WTC11 (cell line): ENCODE data around the gene PROCA1. TPM values are rescaled to one million over a fixed set of nuclear protein-coding genes. Genes with fewer than 3 reads are reported as not detected.

Experiments used
- ATAC-seq: fragments of 200-7000 bp; cut with Tn5 transposase; 2 replicates; pipeline ENCODE4 v1.10.0; 2021; ENCODE audit warnings: mild to moderate bottlenecking, moderate library complexity
- CTCF ChIA-PET: fragments of 300-600 bp; sonication (Branson Sonifier 250); formaldehyde crosslinking; loops from one replicate; lab custom pipeline; 2021; ENCODE audit warnings: antibody characterized with exemption; lab: Charles Lee
- POLR2A ChIA-PET: fragments of 350-600 bp; sonication (Branson Sonifier 250); formaldehyde crosslinking; loops from one replicate; lab custom pipeline; 2021; ENCODE audit warnings: antibody characterized with exemption; lab: Charles Lee
- DNase-seq: peaks from one replicate; pipeline ENCODE4 v3.0.0; 2021; ENCODE audit warnings: low spot score
- H3K27ac Mint-ChIP-seq: 2 replicates; pipeline ENCODE4 v1.8.0; 2021; ENCODE audit warnings: mixed read lengths
- H3K27me3 Mint-ChIP-seq: 2 replicates; pipeline ENCODE4 v1.8.0; 2021; ENCODE audit warnings: low read depth, mild to moderate bottlenecking, moderate library complexity, mixed read lengths
- H3K36me3 Mint-ChIP-seq: 2 replicates; pipeline ENCODE4 v1.8.0; 2021; ENCODE audit warnings: mixed read lengths
- H3K4me1 Mint-ChIP-seq: 2 replicates; pipeline ENCODE4 v1.8.0; 2022; ENCODE audit warnings: mixed read lengths
- H3K4me3 Mint-ChIP-seq: 2 replicates; pipeline ENCODE4 v1.8.0; 2021; ENCODE audit warnings: mild to moderate bottlenecking, moderate library complexity, mixed read lengths
- H3K9me3 Mint-ChIP-seq: 2 replicates; pipeline ENCODE4 v1.8.0; 2021; ENCODE audit warnings: mixed read lengths
- CREB1 ChIP-seq: sonication (generic); formaldehyde crosslinking; IDR thresholded peaks from 2 replicates; pipeline ENCODE4 v1.8.0; 2023; ENCODE audit warnings: mild to moderate bottlenecking, missing genetic modification reagents
- CREM ChIP-seq: sonication (generic); formaldehyde crosslinking; IDR thresholded peaks from 2 replicates; pipeline ENCODE4 v1.8.1; 2022; ENCODE audit warnings: mild to moderate bottlenecking, missing genetic modification reagents, moderate library complexity
- ELF4 ChIP-seq: sonication (generic); formaldehyde crosslinking; IDR thresholded peaks from 2 replicates; pipeline ENCODE4 v1.8.1; 2022; ENCODE audit warnings: low read depth, mild to moderate bottlenecking, moderate library complexity, missing genetic modification reagents
- FOXP1 ChIP-seq: sonication (generic); formaldehyde crosslinking; IDR thresholded peaks from 2 replicates; pipeline ENCODE4 v1.8.0; 2022; ENCODE audit warnings: missing genetic modification reagents, mild to moderate bottlenecking, moderate library complexity, borderline replicate concordance
- NFE2L1 ChIP-seq: sonication (generic); formaldehyde crosslinking; IDR thresholded peaks from 2 replicates; pipeline ENCODE4 v1.8.1; 2023; ENCODE audit warnings: missing genetic modification reagents
- NFYB ChIP-seq: sonication (generic); formaldehyde crosslinking; conservative IDR thresholded peaks from 2 replicates; pipeline ENCODE4 v1.8.0; 2022; ENCODE audit warnings: low read depth, missing genetic modification reagents
- RORB ChIP-seq: fragments of 250-450 bp; sonication (Bioruptor Pico); IDR thresholded peaks from 2 replicates; pipeline ENCODE4 v1.9.0; 2021; ENCODE audit warnings: mild to moderate bottlenecking
- SMAD4 ChIP-seq: sonication (generic); formaldehyde crosslinking; IDR thresholded peaks from 2 replicates; pipeline ENCODE4 v1.8.0; 2022; ENCODE audit warnings: mild to moderate bottlenecking, missing genetic modification reagents
- SP1 ChIP-seq: sonication (generic); formaldehyde crosslinking; conservative IDR thresholded peaks from 2 replicates; pipeline ENCODE4 v1.8.1; 2022; ENCODE audit warnings: missing genetic modification reagents
- TEAD4 ChIP-seq: sonication (generic); formaldehyde crosslinking; IDR thresholded peaks from 2 replicates; pipeline ENCODE4 v1.8.0; 2022; ENCODE audit warnings: mild to moderate bottlenecking, missing genetic modification reagents
- ZNF317 ChIP-seq: sonication (generic); formaldehyde crosslinking; IDR thresholded peaks from 2 replicates; pipeline ENCODE4 v1.8.1; 2023; ENCODE audit warnings: low read depth, mild to moderate bottlenecking, moderate library complexity, missing genetic modification reagents, borderline replicate concordance
- total RNA-seq: library from RNA; stranded (reverse); gene quantifications from 3 replicates; pipeline ENCODE4 v1.2.3, GENCODE V29; 2021
- TF ChIP-seq, protein P1 (sequence below): sonication (generic); formaldehyde crosslinking; IDR thresholded peaks from 2 replicates; pipeline ENCODE4 v1.8.0; 2023; ENCODE audit warnings: missing genetic modification reagents, mild to moderate bottlenecking, borderline replicate concordance
- TF ChIP-seq, protein P2 (sequence below): sonication (generic); formaldehyde crosslinking; IDR thresholded peaks from 2 replicates; pipeline ENCODE4 v1.8.1; 2023; ENCODE audit warnings: mild to moderate bottlenecking, moderate library complexity, missing genetic modification reagents
- TF ChIP-seq, protein P3 (sequence below): sonication (generic); formaldehyde crosslinking; IDR thresholded peaks from 2 replicates; pipeline ENCODE4 v1.8.0; 2022; ENCODE audit warnings: mild to moderate bottlenecking, missing genetic modification reagents
- TF ChIP-seq, protein P4 (sequence below): sonication (generic); formaldehyde crosslinking; IDR thresholded peaks from 2 replicates; pipeline ENCODE4 v1.8.0; 2022; ENCODE audit warnings: mild to moderate bottlenecking, missing genetic modification reagents
- TF ChIP-seq, protein P5 (sequence below): sonication (generic); formaldehyde crosslinking; IDR thresholded peaks from 2 replicates; pipeline ENCODE4 v1.8.1; 2023; ENCODE audit warnings: mild to moderate bottlenecking, missing genetic modification reagents, borderline replicate concordance

Gene PROCA1
- total RNA-seq, 1 experiment from 2014 or later = 28.4 TPM

DNA sequence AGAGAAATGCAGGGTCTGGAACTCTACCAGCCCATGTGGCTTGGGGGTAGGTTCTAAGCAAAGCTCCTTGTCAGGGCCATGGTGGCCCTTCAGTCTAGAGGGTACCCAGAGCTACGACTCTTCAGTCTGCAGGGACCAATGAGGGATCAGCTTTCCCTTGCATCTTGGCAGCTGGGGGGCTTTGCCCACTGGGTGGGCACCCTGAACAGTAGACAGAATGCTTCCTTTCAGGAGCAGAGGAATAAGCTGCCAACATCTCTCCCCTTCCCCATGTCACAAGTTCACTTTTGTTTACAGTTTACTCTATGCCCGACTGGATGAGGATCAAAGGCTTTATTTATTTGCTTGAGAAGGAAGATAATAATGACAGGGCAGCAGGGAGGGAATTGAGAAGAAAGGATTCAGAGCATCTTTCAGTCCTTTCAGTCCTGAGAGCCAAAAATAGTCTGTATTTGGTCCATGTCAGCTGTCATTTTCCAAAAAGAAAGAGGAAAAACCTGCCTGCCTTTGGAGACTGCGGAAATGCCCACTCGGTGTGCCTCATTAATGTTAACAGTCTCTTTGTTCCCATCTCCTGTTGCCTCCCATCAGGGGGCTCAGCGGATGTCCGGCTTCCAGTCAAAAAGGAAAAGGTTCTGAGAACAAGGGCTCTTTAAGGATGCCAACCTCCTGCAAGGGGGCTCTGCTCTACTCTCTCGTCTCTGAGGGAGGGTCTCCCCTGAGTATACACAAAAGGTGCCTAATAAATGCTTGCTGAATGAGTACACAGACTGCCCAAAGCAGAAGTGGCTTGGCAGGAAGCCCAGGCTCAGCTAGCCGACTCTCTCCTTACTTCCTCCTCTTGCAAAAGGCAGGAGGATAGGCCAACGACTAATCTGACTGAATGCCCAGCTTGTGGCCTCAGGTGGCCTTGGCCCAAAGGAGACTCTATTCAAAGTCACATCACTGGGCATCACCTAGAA, 49.2 kb upstream of the PROCA1 start (continued):
- TF ChIP-seq ZNF317 (CRISPR knock-in tag) = peak; percentile 32; the same call in 1 of the 2 replicates
- TF ChIP-seq CREM (CRISPR knock-in tag) = 0 out of 2 replicates have a peak, but pooled peaks have one; percentile 48
- TF ChIP-seq CREB1 (CRISPR knock-in tag) = 0 out of 2 replicates have a peak, but pooled peaks have one; percentile 13
- TF ChIP-seq, protein P1, sequence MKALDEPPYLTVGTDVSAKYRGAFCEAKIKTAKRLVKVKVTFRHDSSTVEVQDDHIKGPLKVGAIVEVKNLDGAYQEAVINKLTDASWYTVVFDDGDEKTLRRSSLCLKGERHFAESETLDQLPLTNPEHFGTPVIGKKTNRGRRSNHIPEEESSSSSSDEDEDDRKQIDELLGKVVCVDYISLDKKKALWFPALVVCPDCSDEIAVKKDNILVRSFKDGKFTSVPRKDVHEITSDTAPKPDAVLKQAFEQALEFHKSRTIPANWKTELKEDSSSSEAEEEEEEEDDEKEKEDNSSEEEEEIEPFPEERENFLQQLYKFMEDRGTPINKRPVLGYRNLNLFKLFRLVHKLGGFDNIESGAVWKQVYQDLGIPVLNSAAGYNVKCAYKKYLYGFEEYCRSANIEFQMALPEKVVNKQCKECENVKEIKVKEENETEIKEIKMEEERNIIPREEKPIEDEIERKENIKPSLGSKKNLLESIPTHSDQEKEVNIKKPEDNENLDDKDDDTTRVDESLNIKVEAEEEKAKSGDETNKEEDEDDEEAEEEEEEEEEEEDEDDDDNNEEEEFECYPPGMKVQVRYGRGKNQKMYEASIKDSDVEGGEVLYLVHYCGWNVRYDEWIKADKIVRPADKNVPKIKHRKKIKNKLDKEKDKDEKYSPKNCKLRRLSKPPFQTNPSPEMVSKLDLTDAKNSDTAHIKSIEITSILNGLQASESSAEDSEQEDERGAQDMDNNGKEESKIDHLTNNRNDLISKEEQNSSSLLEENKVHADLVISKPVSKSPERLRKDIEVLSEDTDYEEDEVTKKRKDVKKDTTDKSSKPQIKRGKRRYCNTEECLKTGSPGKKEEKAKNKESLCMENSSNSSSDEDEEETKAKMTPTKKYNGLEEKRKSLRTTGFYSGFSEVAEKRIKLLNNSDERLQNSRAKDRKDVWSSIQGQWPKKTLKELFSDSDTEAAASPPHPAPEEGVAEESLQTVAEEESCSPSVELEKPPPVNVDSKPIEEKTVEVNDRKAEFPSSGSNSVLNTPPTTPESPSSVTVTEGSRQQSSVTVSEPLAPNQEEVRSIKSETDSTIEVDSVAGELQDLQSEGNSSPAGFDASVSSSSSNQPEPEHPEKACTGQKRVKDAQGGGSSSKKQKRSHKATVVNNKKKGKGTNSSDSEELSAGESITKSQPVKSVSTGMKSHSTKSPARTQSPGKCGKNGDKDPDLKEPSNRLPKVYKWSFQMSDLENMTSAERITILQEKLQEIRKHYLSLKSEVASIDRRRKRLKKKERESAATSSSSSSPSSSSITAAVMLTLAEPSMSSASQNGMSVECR (CRISPR knock-in tag) = peak; percentile 18; the same call in 1 of the 2 replicates
- TF ChIP-seq ELF4 (CRISPR knock-in tag) = no peak
- TF ChIP-seq, protein P2, sequence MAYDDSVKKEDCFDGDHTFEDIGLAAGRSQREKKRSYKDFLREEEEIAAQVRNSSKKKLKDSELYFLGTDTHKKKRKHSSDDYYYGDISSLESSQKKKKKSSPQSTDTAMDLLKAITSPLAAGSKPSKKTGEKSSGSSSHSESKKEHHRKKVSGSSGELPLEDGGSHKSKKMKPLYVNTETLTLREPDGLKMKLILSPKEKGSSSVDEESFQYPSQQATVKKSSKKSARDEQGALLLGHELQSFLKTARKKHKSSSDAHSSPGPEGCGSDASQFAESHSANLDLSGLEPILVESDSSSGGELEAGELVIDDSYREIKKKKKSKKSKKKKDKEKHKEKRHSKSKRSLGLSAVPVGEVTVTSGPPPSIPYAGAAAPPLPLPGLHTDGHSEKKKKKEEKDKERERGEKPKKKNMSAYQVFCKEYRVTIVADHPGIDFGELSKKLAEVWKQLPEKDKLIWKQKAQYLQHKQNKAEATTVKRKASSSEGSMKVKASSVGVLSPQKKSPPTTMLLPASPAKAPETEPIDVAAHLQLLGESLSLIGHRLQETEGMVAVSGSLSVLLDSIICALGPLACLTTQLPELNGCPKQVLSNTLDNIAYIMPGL (CRISPR knock-in tag) = 0 out of 2 replicates have a peak, but pooled peaks have one; percentile 41
- TF ChIP-seq, protein P3, sequence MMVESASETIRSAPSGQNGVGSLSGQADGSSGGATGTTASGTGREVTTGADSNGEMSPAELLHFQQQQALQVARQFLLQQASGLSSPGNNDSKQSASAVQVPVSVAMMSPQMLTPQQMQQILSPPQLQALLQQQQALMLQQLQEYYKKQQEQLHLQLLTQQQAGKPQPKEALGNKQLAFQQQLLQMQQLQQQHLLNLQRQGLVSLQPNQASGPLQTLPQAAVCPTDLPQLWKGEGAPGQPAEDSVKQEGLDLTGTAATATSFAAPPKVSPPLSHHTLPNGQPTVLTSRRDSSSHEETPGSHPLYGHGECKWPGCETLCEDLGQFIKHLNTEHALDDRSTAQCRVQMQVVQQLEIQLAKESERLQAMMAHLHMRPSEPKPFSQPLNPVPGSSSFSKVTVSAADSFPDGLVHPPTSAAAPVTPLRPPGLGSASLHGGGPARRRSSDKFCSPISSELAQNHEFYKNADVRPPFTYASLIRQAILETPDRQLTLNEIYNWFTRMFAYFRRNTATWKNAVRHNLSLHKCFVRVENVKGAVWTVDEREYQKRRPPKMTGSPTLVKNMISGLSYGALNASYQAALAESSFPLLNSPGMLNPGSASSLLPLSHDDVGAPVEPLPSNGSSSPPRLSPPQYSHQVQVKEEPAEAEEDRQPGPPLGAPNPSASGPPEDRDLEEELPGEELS (CRISPR knock-in tag) = peak; percentile 10; the same call in 1 of the 2 replicates

DNA sequence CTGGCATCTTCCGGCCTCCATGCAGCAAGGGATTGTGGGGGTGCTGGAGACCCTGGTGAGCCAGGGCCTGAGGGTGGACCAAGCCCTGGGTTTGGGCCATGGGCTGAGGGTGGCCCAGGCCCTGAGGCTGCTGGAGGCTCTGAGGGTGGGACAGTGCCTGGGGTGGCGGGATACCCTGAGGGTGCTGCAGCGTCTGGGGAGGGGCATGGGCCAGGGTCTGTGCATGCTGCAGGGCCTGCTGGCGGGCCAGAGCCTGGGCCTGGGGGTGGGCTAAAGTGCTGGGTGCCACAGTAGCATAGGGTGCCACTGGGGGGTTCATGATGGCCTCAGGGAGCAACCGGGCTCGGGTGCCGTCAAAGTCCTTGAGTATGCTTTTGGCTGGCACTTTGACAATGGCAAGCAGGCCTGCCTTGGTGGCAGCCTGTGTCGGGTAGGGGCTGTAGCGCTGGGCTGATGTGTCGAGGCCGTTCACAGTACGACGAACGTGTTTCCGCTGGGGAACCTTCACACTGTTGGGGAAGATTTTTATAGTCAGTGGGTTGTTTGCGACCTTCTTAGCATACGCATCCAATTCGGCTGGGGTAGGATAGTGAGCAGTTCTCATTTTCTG, 47.7 kb upstream of the PROCA1 start:
- Mint-ChIP-seq H3K27ac (peak overlapping the region; percentile 96), H3K36me3 (peaks cover 38% of the 10 kb centered on the region)
- POLR2A ChIA-PET = no interaction called here
- TF ChIP-seq RORB (no peak), NFE2L1 (no peak), SMAD4 (CRISPR knock-in tag) (no peak), NFYB (CRISPR knock-in tag) (no peak), FOXP1 (CRISPR knock-in tag) (no peak), TEAD4 (no peak), SP1 (CRISPR knock-in tag) (no peak)
- TF ChIP-seq, protein P1 (CRISPR knock-in tag) = no peak
- TF ChIP-seq, protein P4, sequence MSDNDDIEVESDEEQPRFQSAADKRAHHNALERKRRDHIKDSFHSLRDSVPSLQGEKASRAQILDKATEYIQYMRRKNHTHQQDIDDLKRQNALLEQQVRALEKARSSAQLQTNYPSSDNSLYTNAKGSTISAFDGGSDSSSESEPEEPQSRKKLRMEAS (CRISPR knock-in tag) = no peak
- TF ChIP-seq, protein P5, sequence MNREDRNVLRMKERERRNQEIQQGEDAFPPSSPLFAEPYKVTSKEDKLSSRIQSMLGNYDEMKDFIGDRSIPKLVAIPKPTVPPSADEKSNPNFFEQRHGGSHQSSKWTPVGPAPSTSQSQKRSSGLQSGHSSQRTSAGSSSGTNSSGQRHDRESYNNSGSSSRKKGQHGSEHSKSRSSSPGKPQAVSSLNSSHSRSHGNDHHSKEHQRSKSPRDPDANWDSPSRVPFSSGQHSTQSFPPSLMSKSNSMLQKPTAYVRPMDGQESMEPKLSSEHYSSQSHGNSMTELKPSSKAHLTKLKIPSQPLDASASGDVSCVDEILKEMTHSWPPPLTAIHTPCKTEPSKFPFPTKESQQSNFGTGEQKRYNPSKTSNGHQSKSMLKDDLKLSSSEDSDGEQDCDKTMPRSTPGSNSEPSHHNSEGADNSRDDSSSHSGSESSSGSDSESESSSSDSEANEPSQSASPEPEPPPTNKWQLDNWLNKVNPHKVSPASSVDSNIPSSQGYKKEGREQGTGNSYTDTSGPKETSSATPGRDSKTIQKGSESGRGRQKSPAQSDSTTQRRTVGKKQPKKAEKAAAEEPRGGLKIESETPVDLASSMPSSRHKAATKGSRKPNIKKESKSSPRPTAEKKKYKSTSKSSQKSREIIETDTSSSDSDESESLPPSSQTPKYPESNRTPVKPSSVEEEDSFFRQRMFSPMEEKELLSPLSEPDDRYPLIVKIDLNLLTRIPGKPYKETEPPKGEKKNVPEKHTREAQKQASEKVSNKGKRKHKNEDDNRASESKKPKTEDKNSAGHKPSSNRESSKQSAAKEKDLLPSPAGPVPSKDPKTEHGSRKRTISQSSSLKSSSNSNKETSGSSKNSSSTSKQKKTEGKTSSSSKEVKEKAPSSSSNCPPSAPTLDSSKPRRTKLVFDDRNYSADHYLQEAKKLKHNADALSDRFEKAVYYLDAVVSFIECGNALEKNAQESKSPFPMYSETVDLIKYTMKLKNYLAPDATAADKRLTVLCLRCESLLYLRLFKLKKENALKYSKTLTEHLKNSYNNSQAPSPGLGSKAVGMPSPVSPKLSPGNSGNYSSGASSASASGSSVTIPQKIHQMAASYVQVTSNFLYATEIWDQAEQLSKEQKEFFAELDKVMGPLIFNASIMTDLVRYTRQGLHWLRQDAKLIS = no peak

More for the DNA sequence above, 47.7 kb upstream of the PROCA1 start:
- no peak overlapping the region for H3K4me3 Mint-ChIP-seq
- no peaks in the 10 kb centered on the region for H3K27me3 Mint-ChIP-seq
- DNase-seq (no peak), ATAC-seq (no peak)
- H3K4me1 Mint-ChIP-seq = peaks cover 74% of the 10 kb centered on the region
- H3K9me3 Mint-ChIP-seq = no peaks in the 10 kb centered on the region
- CTCF ChIA-PET = interaction anchor here (1.5 to 6.5 kb wide), 4 partner anchors 8 to 103 kb away, joined by 3 to 147 read pairs (median 62); partner anchors contain the start of genes NEK8 and TLCD1
